Neural progenitor cell (in vitro differentiated cells): ENCODE measurements around the gene MSI2. TPM values are rescaled to one million over a fixed set of nuclear protein-coding genes. Genes with fewer than 3 reads are reported as not detected.

Experiments used
- DNase-seq: peaks from one replicate; pipeline ENCODE4 v3.0.0-alpha.2; 2016; ENCODE audit warnings: low spot score
- H2AFZ ChIP-seq: fragments of 200-600 bp; sonication (generic); replicated peaks from 2 replicates; pipeline ENCODE4 v1.6.1; 2016; ENCODE audit warnings: antibody characterized with exemption
- H3F3A ChIP-seq: fragments of 200-600 bp; sonication (generic); 2 replicates; pipeline ENCODE4 v1.6.1; 2016; ENCODE audit warnings: antibody characterized with exemption, low read depth
- H3K27ac ChIP-seq: fragments of 200-600 bp; sonication (generic); 2 replicates; pipeline ENCODE4 v1.5.1; 2016; ENCODE audit warnings: mild to moderate bottlenecking
- H3K27me3 ChIP-seq: fragments of 200-600 bp; sonication (generic); 2 replicates; pipeline ENCODE4 v1.6.1; 2016; ENCODE audit warnings: mild to moderate bottlenecking, moderate library complexity
- H3K36me3 ChIP-seq: fragments of 200-600 bp; sonication (generic); 2 replicates; pipeline ENCODE4 v1.5.1; 2016
- H3K4me1 ChIP-seq: fragments of 200-600 bp; sonication (generic); 2 replicates; pipeline ENCODE4 v1.6.1; 2016; ENCODE audit warnings: mixed run types
- H3K4me2 ChIP-seq: fragments of 200-600 bp; sonication (generic); 2 replicates; pipeline ENCODE4 v1.6.1; 2016
- H3K4me3 ChIP-seq: fragments of 200-600 bp; sonication (generic); 2 replicates; pipeline ENCODE4 v1.5.1; 2016
- H3K79me2 ChIP-seq: fragments of 200-600 bp; sonication (generic); 2 replicates; pipeline ENCODE4 v1.6.1; 2016; ENCODE audit warnings: low read depth
- H3K9ac ChIP-seq: fragments of 200-600 bp; sonication (generic); 2 replicates; pipeline ENCODE4 v1.6.1; 2016
- H3K9me3 ChIP-seq: fragments of 200-600 bp; sonication (generic); 2 replicates; pipeline ENCODE4 v1.5.1; 2016; ENCODE audit warnings: low read depth
- H4K20me1 ChIP-seq: fragments of 200-600 bp; sonication (generic); 2 replicates; pipeline ENCODE4 v1.6.1; 2016; ENCODE audit warnings: low read depth
- H3K27ac Mint-ChIP-seq: 3 replicates; pipeline ENCODE4 v1.8.0; 2021; ENCODE audit warnings: mixed read lengths
- H3K27me3 Mint-ChIP-seq: 2 replicates; pipeline ENCODE4 v1.8.0; 2022; ENCODE audit warnings: low read depth, mild to moderate bottlenecking, inconsistent platforms, moderate library complexity, mixed read lengths; ENCODE audit not compliant: insufficient read depth
- H3K36me3 Mint-ChIP-seq: 3 replicates; pipeline ENCODE4 v1.8.0; 2021; ENCODE audit warnings: mixed read lengths
- H3K4me1 Mint-ChIP-seq: 3 replicates; pipeline ENCODE4 v1.8.0; 2021; ENCODE audit warnings: mixed read lengths
- H3K4me3 Mint-ChIP-seq: 3 replicates; pipeline ENCODE4 v1.8.0; 2021; ENCODE audit warnings: mild to moderate bottlenecking, moderate library complexity, mixed read lengths
- H3K9me3 Mint-ChIP-seq: 3 replicates; pipeline ENCODE4 v1.8.0; 2020; ENCODE audit warnings: mixed read lengths
- CTCF ChIP-seq: fragments of 200-600 bp; sonication (generic); IDR thresholded peaks from 2 replicates; pipeline ENCODE4 v1.5.1; 2017; ENCODE audit warnings: antibody characterized with exemption, mild to moderate bottlenecking
- EZH2 ChIP-seq: fragments of 200-600 bp; sonication (generic); IDR thresholded peaks from 2 replicates; pipeline ENCODE4 v1.6.1; 2017; ENCODE audit warnings: antibody characterized with exemption, mild to moderate bottlenecking, moderate library complexity
- EZH2phosphoT487 ChIP-seq: fragments of 200-600 bp; sonication (generic); IDR thresholded peaks from 2 replicates; pipeline ENCODE4 v1.6.1; 2017; ENCODE audit warnings: antibody characterized with exemption
- total RNA-seq: library from RNA; depleted of rRNA; stranded (reverse); fragments of >200 nt; gene quantifications from 2 replicates; pipeline ENCODE4 v1.2.3, GENCODE V29; 2015; ENCODE audit warnings: low replicate concordance

The MSI2 gene
- total RNA-seq, 1 donor from 2014 or later: 96.9 TPM

DNA sequence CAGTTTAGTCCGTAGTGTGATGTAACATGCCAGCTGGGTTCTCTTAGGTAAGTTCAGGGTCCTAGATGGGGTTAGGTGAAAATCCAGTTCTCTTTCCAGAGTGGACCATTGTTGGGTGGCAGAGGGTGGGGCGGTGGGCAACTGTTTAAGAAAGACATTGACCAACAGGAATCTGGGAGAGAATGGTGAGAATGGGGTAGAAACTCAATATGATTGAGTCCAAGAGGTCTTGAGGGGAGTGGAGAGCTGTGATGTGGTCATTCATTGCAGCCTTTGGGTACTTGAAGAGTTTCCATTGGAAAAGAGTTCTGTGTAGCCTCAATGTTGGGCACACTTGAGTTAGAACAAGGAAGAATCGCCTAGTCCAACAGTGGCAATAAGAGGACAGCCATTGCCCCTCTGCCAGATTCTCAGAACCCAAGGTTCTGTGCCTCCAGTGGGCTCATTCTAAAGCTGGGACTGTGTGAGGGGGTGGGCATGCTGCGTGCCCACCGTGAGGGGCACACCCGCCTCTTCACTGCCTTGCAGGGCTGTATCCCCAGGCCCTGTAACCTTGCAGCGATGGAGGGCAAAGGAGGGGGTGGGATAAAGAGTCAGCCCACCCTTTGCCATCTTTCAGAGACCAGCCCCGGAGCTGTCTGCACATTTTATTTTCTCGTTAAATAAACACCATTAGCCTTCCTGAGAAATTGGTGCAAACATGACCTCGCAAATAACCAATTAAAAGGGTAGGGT is 280.6 kb downstream of the MSI2 start:
- H3K36me3 Mint-ChIP-seq: peaks cover 24% of the 10 kb centered on the region
- peaks cover 54% of the 10 kb centered on the region for H3K4me1 ChIP-seq
- peaks cover 75% of the 10 kb centered on the region for H3K79me2 ChIP-seq
- no peaks in the 10 kb centered on the region for H3K9me3 ChIP-seq
- no peaks in the 10 kb centered on the region for H3K27me3 ChIP-seq
- H3F3A ChIP-seq: peaks cover 37% of the 10 kb centered on the region
- peak overlapping the region; percentile 76 for H3K4me2 ChIP-seq
- H4K20me1 ChIP-seq: peaks cover 33% of the 10 kb centered on the region
- H2AFZ ChIP-seq: no peak overlapping the region
- no peak for TF ChIP-seq EZH2
- TF ChIP-seq CTCF: no peak
- no peak for TF ChIP-seq EZH2phosphoT487
- H3K27me3 Mint-ChIP-seq: peaks cover 9% of the 10 kb centered on the region
- no peak for DNase-seq
- peak overlapping the region; percentile 95 for H3K27ac ChIP-seq
- H3K36me3 ChIP-seq: no peaks in the 10 kb centered on the region
- peaks cover 89% of the 10 kb centered on the region for H3K4me1 Mint-ChIP-seq
- no peak overlapping the region for H3K4me3 ChIP-seq
- peak overlapping the region; percentile 67 for H3K4me3 Mint-ChIP-seq
- H3K27ac Mint-ChIP-seq: peak overlapping the region; percentile 100
- H3K9me3 Mint-ChIP-seq: no peaks in the 10 kb centered on the region
- no peak overlapping the region for H3K9ac ChIP-seq

- peak overlapping the region; percentile 100 for H3K27ac Mint-ChIP-seq
- H3K9ac ChIP-seq: peak overlapping the region; percentile 2
- H3K4me3 Mint-ChIP-seq: peak overlapping the region; percentile 67
- no peak overlapping the region for H2AFZ ChIP-seq
- peaks cover 6% of the 10 kb centered on the region for H3K27me3 Mint-ChIP-seq
- peak overlapping the region; percentile 95 for H3K27ac ChIP-seq
- H3K9me3 Mint-ChIP-seq: no peaks in the 10 kb centered on the region
- H3K27me3 ChIP-seq: no peaks in the 10 kb centered on the region
- TF ChIP-seq CTCF (no peak), EZH2phosphoT487 (peak; percentile 81)
- H3K9me3 ChIP-seq: no peaks in the 10 kb centered on the region
- no peaks in the 10 kb centered on the region for H3K36me3 ChIP-seq
- H3K79me2 ChIP-seq: peaks cover 75% of the 10 kb centered on the region
- H3K4me3 ChIP-seq: peak overlapping the region; percentile 31
- peaks cover 57% of the 10 kb centered on the region for H3K4me1 ChIP-seq
- peak; percentile 93 for DNase-seq
- H3K4me2 ChIP-seq: peak overlapping the region; percentile 76
- peaks cover 24% of the 10 kb centered on the region for H3K36me3 Mint-ChIP-seq
- peaks cover 37% of the 10 kb centered on the region for H3F3A ChIP-seq
- H3K4me1 Mint-ChIP-seq: peaks cover 95% of the 10 kb centered on the region
- H4K20me1 ChIP-seq: peaks cover 40% of the 10 kb centered on the region
Observed at GRCh38 chr17:57537524-57538410, 281.4 kb downstream of the MSI2 start.

DNA sequence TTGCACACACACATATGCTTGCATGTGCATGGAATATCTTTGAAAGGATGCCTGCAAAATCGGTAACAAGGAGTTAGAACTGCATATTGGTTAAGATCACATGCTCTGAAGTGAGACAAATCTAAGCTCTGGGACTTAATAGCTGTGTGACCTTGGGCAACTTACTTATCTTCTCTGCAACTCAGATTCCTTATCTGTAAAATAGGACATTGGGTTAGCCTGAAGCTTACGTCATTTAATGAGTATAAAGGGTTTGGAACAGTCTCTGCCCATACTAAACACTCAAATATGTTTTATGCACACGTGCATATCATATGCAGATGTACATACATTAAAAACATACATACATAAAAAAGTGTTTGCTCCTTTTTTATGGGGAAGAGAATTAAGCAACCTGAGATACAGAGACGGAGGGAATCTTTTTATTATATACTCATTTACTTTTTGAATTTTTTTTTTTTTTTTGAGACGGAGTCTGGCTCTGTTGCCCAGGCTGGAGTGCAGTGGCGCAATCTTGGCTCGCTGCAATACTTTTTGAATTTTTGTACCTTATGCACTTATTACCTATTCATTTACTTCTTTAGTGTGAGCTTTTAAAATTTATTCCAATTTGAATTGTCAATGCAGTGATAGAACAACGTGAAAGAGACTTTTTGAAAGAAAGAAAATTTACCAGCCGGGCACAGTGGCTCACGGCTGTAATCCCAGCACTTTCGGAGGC is 282.6 kb downstream of the MSI2 start:
- Mint-ChIP-seq H3K27ac (peak overlapping the region; percentile 100), H3K4me3 (peak overlapping the region; percentile 67), H3K9me3 (no peaks in the 10 kb centered on the region), H3K4me1 (peaks cover 96% of the 10 kb centered on the region), H3K27me3 (peaks cover 9% of the 10 kb centered on the region), H3K36me3 (peaks cover 18% of the 10 kb centered on the region)
- no peak overlapping the region for H2AFZ ChIP-seq
- peak overlapping the region; percentile 76 for H3K4me2 ChIP-seq
- H3K9me3 ChIP-seq: no peaks in the 10 kb centered on the region
- TF ChIP-seq EZH2phosphoT487 (no peak), EZH2 (no peak), CTCF (no peak)
- peaks cover 68% of the 10 kb centered on the region for H3K4me1 ChIP-seq
- H3K9ac ChIP-seq: peak overlapping the region; percentile 2
- peak overlapping the region; percentile 95 for H3K27ac ChIP-seq
- peak overlapping the region; percentile 31 for H3K4me3 ChIP-seq
- H3K79me2 ChIP-seq: peaks cover 84% of the 10 kb centered on the region
- H3K27me3 ChIP-seq: no peaks in the 10 kb centered on the region
- DNase-seq: no peak
- no peaks in the 10 kb centered on the region for H3K36me3 ChIP-seq
- H4K20me1 ChIP-seq: peaks cover 50% of the 10 kb centered on the region
- peaks cover 37% of the 10 kb centered on the region for H3F3A ChIP-seq
